NCI-H1930 (cell line): Measurements from ENCODE around the gene SNX6.
"Not testable (repeated sequence)": the region's sequence is repeated elsewhere in the genome, so short reads cannot be mapped to it uniquely, and the experiment has no call there.

ENCODE experiments used
- DNase-seq, 2 experiments: peaks; one replicate each; lab custom pipeline; 2025; lab: John Stamatoyannopoulos, UW

The SNX6 gene

GRCh38 chr14:34521071-34521470 lies 108.9 kb downstream of the SNX6 start:
- not testable (repeated sequence) for DNase-seq

- DNase-seq, result not testable (repeated sequence)
Observed at GRCh38 chr14:34520304-34520970, 109.5 kb downstream of the SNX6 start.
